Inferior parietal cortex (tissue), 1 donor: ENCODE data around the gene YWHAG.
"Not testable (repeated sequence)": the region's sequence is repeated elsewhere in the genome, so short reads cannot be mapped to it uniquely, and the experiment has no call there.

ENCODE experiments used
- DNase-seq: peaks from one replicate; pipeline ENCODE4 v3.0.0-alpha.2; 2016; ENCODE audit errors: extremely low spot score

The YWHAG gene

DNA sequence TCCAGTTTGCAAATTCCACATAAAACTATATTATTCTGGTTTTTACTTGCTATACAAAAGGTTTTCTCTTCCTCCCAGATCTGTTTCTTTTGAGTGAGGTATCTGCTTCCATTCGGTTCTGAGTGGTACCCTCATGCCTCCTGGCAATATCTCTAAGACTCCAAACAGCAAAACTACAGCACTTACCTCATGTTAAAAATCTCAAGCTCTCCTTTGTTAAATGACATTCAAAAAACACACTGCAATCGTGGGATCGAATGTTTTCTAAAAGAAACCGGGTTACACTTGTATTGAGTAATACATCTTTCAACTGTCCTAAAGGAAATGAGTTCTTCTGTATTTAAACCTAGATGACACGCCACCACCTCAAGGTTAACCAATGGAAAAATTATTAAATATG lies 11.1 kb downstream of the YWHAG start:
- DNase-seq, result no peak

DNA sequence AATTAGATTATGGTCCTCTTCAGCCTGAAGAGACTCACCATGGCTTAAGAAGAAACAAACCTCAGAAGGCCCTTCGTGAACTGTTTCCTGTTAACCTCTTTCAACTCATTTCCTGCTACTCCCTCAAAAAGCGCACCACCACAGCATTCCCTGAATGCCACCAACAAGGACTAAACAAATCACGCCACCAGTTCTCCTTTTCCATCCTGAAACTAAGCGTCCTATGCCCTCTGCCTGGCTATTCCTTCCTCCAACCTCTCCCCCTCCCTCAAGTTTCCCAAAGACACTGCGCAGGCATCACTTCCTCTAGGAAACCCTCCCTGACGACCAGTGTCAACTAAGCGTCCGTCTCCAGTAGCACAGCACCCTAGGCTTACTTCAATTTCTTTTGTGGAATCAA lies 12.0 kb downstream of the YWHAG start:
- DNase-seq, result no peak

DNA sequence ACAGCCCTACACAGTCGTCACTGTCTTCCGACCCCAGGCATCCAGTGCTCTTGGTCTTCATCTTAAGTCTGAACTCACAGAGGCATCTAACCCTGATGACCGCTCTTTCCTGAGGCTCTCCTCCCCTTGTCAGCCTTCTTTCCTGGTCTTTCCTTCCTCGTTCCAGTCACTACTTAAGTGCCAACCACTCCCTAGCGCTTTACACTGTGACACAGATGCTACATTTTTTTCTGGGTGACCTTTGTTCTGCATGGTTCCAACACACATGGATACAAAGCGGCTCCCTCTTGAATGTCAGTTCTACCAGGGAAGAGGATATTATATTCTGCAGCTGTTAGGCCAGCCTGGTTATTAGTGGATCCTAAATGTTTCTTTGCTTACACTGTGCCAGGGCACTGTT lies 12.7 kb downstream of the YWHAG start:
- DNase-seq, result no peak

DNA sequence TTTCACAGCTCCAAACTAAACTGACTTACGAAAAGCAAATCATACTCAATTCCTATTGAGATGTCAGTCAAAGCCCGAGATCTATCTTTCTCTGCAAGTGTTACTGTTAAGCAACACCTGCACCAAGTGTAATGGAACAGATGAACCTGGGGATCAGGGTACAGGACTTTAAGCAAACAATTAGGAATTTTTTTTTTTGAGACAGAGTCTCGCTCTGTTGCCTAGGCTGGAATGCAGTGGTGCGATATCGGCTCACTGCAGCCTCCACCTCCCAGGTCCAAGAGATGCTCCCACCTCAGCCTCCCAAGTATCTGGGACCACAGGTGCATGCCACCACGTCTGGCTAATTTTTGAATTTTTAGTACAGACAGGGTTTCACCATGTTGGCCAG lies 14.9 kb downstream of the YWHAG start:
- DNase-seq, result no peak

DNA sequence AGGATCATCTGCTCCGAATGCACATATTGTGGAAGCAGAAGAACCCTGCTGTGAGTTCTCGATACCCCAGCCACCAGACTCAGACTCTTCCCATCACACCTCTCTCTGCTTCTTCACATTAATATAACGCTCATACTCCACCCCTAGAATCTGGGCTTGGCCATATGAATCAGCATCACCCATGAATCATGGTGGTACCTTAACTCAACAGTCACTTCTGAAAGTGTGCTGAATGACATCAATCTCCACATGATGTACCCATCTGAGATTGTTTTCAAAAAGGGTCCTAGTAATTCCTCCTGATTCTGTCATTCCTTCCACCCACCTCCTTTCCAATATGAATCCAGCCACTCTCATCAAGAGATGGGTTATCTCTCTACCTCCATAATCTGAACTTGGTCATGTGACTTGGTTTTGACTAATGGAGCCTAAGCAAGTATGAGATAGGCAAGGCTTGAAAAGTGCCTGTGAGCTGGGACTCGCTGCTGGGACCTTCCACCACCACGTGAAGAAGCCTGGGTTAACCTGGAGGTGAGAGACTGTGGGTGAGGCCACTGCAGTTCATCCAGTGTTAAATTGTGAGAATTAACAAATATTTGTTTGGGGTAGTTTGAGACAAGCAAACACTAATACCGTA lies 15.4 kb downstream of the YWHAG start:
- no peak for DNase-seq

- DNase-seq, result no peak
These were observed 16.6 kb downstream of the YWHAG start for GRCh38 chr7:76342222-76342621.

DNA sequence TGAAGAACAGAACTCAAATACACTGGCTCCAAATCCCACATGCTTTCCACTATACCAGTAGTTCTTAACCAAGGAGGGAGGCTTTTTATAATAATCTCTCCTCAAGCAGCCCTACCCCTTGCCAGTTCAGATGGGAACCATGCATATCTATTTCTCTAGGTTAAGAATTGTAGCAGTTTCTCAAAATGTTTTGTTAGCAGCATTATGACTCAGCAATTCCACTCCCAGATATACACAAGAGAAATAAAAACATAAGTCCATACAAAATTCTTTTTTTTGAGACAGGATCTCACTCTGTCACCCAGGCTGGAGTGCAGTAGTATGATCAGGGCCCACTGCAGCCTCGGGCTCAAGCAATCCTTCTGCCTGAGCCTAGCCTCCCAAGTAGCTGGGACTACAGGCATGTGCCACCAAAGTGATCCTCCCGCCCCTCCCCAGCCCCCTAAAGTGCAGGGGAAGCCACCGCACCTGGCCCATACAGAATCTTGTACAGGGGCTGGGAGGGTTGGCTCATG lies 18.1 kb downstream of the YWHAG start:
- no peak for DNase-seq

GRCh38 chr7:76338298-76339084 lies 20.3 kb downstream of the YWHAG start:
- DNase-seq, result no peak

DNA sequence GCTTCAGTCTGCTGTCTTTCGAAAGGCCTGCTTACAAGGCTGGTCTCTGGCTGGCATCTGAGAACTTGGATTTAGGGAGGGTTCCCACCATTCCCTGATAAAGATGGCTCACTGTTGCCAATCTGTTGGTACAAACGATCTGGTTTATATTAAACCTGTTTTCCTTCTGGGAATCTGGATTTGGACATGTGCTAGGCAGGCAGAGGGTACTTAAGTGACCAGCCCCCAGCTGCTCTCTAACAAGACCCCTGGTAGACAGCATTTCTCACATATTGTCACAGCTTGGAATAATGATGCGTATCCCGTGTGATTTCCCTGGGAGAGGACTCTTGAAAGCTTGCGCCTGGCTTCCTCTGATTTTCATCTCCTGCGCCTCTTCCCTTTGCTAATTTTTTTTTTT lies 21.6 kb downstream of the YWHAG start:
- no peak for DNase-seq

- DNase-seq, result no peak
These were observed 22.7 kb downstream of the YWHAG start for GRCh38 chr7:76336094-76336493.

GRCh38 chr7:76335417-76335816 lies 23.4 kb downstream of the YWHAG start:
- not testable (repeated sequence) for DNase-seq

DNA sequence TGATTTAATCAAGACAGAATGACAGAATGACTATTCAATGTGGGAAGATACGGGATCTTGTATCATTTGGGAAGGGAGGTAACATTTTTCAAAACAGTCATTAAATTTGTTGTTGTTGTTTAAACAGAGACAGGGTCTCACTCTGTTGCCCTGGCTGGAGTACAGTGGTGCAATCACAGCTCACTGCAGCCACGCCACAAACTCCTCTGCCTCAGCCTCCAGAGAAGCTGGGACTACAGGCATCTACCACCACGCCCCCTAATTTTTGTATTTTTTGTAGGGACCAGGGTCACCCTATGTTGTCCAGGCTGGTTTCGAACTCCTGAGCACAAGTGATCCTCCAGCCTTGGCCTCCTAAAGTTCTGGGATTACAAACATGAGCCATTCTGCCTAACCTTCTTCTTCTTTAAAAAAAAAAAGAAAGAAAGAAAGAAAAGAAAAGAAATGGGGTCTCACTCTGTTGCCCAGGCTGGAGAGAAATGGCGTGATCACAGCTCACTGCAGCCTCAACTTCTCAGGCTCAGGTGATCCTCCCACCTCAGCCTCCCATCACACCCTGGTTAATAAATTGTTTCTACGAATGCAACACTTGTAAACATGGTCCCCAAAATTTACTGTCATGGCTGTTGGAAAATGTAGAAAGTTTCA lies 24.3 kb downstream of the YWHAG start:
- DNase-seq, result no peak

- no peak for DNase-seq
These were observed 25.2 kb downstream of the YWHAG start for GRCh38 chr7:76333511-76334101.

DNA sequence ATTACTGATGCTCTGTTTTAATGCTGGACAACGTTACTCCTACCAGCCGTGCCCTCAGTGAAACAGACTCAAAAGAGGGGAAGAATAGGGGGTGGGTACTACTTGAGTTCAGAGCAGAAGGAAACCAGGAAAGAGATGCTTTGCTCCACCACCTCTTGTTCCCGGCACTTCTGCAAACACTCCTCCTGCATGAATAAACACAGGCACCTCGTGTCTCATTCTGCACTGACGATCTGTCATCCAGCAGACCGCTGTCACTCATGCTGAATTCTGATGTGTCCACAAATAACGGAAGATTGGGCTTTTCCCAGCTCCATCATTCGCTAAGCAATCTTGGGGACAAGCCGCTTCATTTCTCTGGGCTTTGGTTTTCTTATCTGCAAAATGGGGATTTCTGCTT lies 26.7 kb downstream of the YWHAG start:
- no peak for DNase-seq

- no peak for DNase-seq
These were observed 28.1 kb downstream of the YWHAG start for GRCh38 chr7:76330673-76331072.

GRCh38 chr7:76330261-76330660 lies 28.5 kb downstream of the YWHAG start:
- DNase-seq, result no peak

- no peak for DNase-seq
These were observed 29.3 kb downstream of the YWHAG start for GRCh38 chr7:76329479-76329878.

DNA sequence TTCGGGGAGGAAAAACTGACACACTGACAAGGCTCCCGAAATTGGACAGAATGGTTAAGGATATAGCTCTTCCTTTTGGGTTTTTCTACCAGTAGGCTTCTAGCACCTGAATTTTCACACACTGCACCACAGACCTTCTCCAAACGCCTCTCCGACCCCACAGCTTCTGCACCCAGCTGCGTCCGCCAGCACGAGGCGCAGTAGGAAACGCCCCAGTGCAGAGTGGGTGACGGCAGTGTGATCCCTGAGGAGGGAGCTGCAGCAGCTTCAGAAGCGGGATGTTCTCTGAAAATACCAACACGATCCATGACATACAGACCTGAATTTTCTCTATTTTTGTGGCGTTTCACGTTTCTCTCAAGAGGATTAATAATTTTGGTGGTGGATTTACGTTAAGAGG lies 30.4 kb downstream of the YWHAG start:
- DNase-seq, result no peak

DNA sequence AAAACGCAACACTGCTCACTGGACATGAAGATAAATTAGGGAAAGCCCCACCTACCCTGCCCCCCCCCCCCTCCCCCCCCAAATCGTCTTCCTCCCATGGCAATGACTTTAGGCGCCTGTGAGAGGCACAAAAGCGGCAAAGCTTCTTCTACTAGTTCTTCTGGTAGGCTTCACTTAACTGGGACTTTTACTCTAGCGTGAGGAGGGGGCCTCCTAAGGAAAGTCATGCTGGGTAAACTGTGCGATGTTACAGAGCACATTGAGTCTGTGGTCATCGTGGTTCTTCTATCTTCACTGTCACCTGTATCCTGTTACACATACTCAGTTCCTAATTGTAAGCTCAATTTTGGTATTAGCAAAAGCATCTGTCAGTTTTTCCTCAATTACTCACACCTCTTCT lies 31.2 kb downstream of the YWHAG start:
- DNase-seq, result no peak

GRCh38 chr7:76326646-76327233 lies 32.1 kb downstream of the YWHAG start:
- no peak for DNase-seq

- no peak for DNase-seq
These were observed 33.0 kb downstream of the YWHAG start for GRCh38 chr7:76325811-76326210.

GRCh38 chr7:76325092-76325491 lies 33.7 kb downstream of the YWHAG start:
- no peak for DNase-seq
